ENCODE measurements around the gene AHRR.

DNA sequence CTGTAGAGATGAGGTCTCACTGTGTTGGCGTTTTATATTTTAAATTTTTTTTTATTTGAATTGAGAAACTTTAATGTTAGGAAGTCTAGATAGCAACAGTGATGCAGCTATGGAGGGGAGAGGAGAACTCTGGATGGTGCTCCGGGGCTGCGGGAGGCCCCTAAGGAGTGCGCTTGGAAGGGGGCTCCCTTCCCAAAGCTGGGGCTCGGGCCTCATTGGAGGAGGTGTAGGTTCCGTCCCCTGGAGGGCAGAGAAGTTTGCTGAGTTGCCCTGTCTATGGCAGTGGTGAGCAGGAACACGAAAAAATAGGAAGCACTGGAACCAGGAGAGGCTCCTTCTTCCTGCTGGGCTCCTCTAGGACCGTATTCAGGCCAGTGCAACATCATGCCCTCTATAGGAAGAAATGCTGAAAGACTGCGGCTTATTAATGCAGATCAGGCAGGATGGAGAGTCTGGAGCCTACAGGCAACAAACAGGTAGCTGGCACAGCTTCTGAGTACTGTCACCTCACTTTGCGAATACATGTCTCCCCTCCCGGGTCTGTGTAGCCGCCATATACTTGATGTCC lies 16.1 kb downstream of the AHRR start:
- TF ChIP-seq POLR2AphosphoS5 (IDR thresholded peaks at IDR 0.05; ENCODE audit: low read depth, low read length) (no peak), SIN3A (IDR thresholded peaks at IDR 0.05; ENCODE audit: borderline replicate concordance, insufficient read depth, low read length) (no peak), TAF1 (IDR thresholded peaks at IDR 0.05; ENCODE audit: borderline replicate concordance, insufficient read depth, low read length) (no peak)
- TF ChIP-seq, protein P1, sequence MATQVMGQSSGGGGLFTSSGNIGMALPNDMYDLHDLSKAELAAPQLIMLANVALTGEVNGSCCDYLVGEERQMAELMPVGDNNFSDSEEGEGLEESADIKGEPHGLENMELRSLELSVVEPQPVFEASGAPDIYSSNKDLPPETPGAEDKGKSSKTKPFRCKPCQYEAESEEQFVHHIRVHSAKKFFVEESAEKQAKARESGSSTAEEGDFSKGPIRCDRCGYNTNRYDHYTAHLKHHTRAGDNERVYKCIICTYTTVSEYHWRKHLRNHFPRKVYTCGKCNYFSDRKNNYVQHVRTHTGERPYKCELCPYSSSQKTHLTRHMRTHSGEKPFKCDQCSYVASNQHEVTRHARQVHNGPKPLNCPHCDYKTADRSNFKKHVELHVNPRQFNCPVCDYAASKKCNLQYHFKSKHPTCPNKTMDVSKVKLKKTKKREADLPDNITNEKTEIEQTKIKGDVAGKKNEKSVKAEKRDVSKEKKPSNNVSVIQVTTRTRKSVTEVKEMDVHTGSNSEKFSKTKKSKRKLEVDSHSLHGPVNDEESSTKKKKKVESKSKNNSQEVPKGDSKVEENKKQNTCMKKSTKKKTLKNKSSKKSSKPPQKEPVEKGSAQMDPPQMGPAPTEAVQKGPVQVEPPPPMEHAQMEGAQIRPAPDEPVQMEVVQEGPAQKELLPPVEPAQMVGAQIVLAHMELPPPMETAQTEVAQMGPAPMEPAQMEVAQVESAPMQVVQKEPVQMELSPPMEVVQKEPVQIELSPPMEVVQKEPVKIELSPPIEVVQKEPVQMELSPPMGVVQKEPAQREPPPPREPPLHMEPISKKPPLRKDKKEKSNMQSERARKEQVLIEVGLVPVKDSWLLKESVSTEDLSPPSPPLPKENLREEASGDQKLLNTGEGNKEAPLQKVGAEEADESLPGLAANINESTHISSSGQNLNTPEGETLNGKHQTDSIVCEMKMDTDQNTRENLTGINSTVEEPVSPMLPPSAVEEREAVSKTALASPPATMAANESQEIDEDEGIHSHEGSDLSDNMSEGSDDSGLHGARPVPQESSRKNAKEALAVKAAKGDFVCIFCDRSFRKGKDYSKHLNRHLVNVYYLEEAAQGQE (IDR thresholded peaks at IDR 0.05; ENCODE audit: insufficient read depth in 1 of 2, low read depth in 2 of 2, low read length in 2 of 2), result no peak

All from PFSK-1 (cell line).